DOHH2 (cell line): ENCODE measurements around the gene AFF1.

ENCODE experiments used
- H3F3A ChIP-seq: fragments of 200-600 bp; sonication (generic), shearing (Covaris generic); 2 replicates; pipeline ENCODE4 v1.6.0; 2016; ENCODE audit warnings: antibody characterized with exemption, mild to moderate bottlenecking; ENCODE audit not compliant: control insufficient read depth, insufficient read depth
- H3K27ac ChIP-seq: fragments of 200-600 bp; sonication (generic); 2 replicates; pipeline ENCODE4 v1.5.1; 2014; ENCODE audit warnings: low read depth, mild to moderate bottlenecking, low read length, moderate library complexity
- H3K27me3 ChIP-seq: fragments of 200-600 bp; sonication (generic); 2 replicates; pipeline ENCODE4 v1.6.1; 2014; ENCODE audit warnings: mild to moderate bottlenecking, low read length, mixed read lengths; ENCODE audit not compliant: control insufficient read depth
- H3K36me3 ChIP-seq: fragments of 200-600 bp; sonication (generic); 2 replicates; pipeline ENCODE4 v1.6.1; 2014; ENCODE audit warnings: mild to moderate bottlenecking, low read length, moderate library complexity, mixed read lengths; ENCODE audit not compliant: control insufficient read depth
- H3K4me1 ChIP-seq: fragments of 200-600 bp; sonication (generic); 2 replicates; pipeline ENCODE4 v1.6.1; 2014; ENCODE audit warnings: mild to moderate bottlenecking, low read length, mixed read lengths; ENCODE audit not compliant: control insufficient read depth
- H3K4me2 ChIP-seq: fragments of 200-600 bp; sonication (generic); 2 replicates; pipeline ENCODE4 v1.6.0; 2014; ENCODE audit warnings: mild to moderate bottlenecking, low read length, moderate library complexity
- H3K4me3 ChIP-seq: fragments of 200-600 bp; sonication (generic); 2 replicates; pipeline ENCODE4 v1.5.1; 2014; ENCODE audit warnings: mild to moderate bottlenecking, low read length, mixed read lengths
- H3K79me2 ChIP-seq: fragments of 200-600 bp; sonication (generic); 2 replicates; pipeline ENCODE4 v1.6.1; 2014; ENCODE audit warnings: mild to moderate bottlenecking, low read length, mixed read lengths; ENCODE audit not compliant: control insufficient read depth
- H3K9me2 ChIP-seq: fragments of 200-600 bp; sonication (generic); replicated peaks from 2 replicates; pipeline ENCODE4 v1.6.1; 2014; ENCODE audit warnings: mild to moderate bottlenecking, low read length, mixed read lengths; ENCODE audit not compliant: control insufficient read depth
- H3K9me3 ChIP-seq: fragments of 200-600 bp; sonication (generic); 2 replicates; pipeline ENCODE4 v1.6.1; 2014; ENCODE audit warnings: antibody characterized with exemption, low read length, mixed read lengths; ENCODE audit not compliant: control insufficient read depth, insufficient read depth
- H4K20me1 ChIP-seq: fragments of 200-600 bp; sonication (generic); 2 replicates; pipeline ENCODE4 v1.6.0; 2014; ENCODE audit warnings: low read depth, mild to moderate bottlenecking, antibody characterized with exemption, low read length, moderate library complexity; ENCODE audit not compliant: control insufficient read depth, insufficient read depth
- EZH2phosphoT487 ChIP-seq: fragments of 200-600 bp; sonication (generic); IDR thresholded peaks from 2 replicates; pipeline ENCODE4 v1.6.1; 2017; ENCODE audit warnings: borderline replicate concordance, mild to moderate bottlenecking, antibody characterized with exemption, low read length, moderate library complexity, mixed read lengths
- TF ChIP-seq, protein P1 (sequence below): fragments of 200-600 bp; sonication (generic); IDR thresholded peaks from one replicate; pipeline ENCODE4 v1.5.1; 2014; ENCODE audit warnings: antibody characterized with exemption, mild to moderate bottlenecking, low read depth, low read length; ENCODE audit not compliant: poor library complexity, severe bottlenecking

The AFF1 gene

GRCh38 chr4:87066403-87067123 is 131.8 kb downstream of the AFF1 start:
- H3K27ac ChIP-seq: no peak overlapping the region
- no peaks in the 10 kb centered on the region for H4K20me1 ChIP-seq
- H3K4me2 ChIP-seq: no peak overlapping the region
- H3F3A ChIP-seq: peaks cover 3% of the 10 kb centered on the region; the same call in 1 of the 2 replicates
- H3K4me3 ChIP-seq: no peak overlapping the region
- H3K9me2 ChIP-seq: no peaks in the 10 kb centered on the region
- H3K79me2 ChIP-seq: no peaks in the 10 kb centered on the region
- no peaks in the 10 kb centered on the region for H3K27me3 ChIP-seq
- TF ChIP-seq EZH2phosphoT487: no peak
- TF ChIP-seq, protein P1, sequence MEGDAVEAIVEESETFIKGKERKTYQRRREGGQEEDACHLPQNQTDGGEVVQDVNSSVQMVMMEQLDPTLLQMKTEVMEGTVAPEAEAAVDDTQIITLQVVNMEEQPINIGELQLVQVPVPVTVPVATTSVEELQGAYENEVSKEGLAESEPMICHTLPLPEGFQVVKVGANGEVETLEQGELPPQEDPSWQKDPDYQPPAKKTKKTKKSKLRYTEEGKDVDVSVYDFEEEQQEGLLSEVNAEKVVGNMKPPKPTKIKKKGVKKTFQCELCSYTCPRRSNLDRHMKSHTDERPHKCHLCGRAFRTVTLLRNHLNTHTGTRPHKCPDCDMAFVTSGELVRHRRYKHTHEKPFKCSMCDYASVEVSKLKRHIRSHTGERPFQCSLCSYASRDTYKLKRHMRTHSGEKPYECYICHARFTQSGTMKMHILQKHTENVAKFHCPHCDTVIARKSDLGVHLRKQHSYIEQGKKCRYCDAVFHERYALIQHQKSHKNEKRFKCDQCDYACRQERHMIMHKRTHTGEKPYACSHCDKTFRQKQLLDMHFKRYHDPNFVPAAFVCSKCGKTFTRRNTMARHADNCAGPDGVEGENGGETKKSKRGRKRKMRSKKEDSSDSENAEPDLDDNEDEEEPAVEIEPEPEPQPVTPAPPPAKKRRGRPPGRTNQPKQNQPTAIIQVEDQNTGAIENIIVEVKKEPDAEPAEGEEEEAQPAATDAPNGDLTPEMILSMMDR: no peak
- no peaks in the 10 kb centered on the region for H3K36me3 ChIP-seq
- no peaks in the 10 kb centered on the region for H3K9me3 ChIP-seq
- H3K4me1 ChIP-seq: peaks cover 14% of the 10 kb centered on the region

GRCh38 chr4:87067124-87067885 is 132.5 kb downstream of the AFF1 start:
- TF ChIP-seq, protein P1: no peak

GRCh38 chr4:87068583-87069021 is 133.8 kb downstream of the AFF1 start:
- Histone ChIP-seq H3F3A (peaks cover 13% of the 10 kb centered on the region), H3K9me3 (no peaks in the 10 kb centered on the region), H4K20me1 (no peaks in the 10 kb centered on the region), H3K36me3 (no peaks in the 10 kb centered on the region), H3K4me2 (peak overlapping the region; percentile 27; the same call in 1 of the 2 replicates), H3K4me1 (peaks cover 29% of the 10 kb centered on the region), H3K27me3 (no peaks in the 10 kb centered on the region), H3K4me3 (no peak overlapping the region), H3K9me2 (no peaks in the 10 kb centered on the region), H3K79me2 (no peaks in the 10 kb centered on the region), H3K27ac (no peak overlapping the region)
- TF ChIP-seq EZH2phosphoT487: no peak

More at GRCh38 chr4:87067124-87067885, 132.5 kb downstream of the AFF1 start:
- Histone ChIP-seq H3K79me2 (no peaks in the 10 kb centered on the region), H3K4me1 (peaks cover 17% of the 10 kb centered on the region), H3K36me3 (no peaks in the 10 kb centered on the region), H3K27me3 (no peaks in the 10 kb centered on the region), H3K9me2 (no peaks in the 10 kb centered on the region), H4K20me1 (no peaks in the 10 kb centered on the region), H3F3A (peaks cover 3% of the 10 kb centered on the region; the same call in 1 of the 2 replicates), H3K4me3 (no peak overlapping the region), H3K27ac (no peak overlapping the region), H3K9me3 (no peaks in the 10 kb centered on the region), H3K4me2 (no peak overlapping the region)
